HG02870 (cell line): ENCODE results near the gene CCNG1.

Experiments used
- ATAC-seq: cut with Tn5 transposase; IDR thresholded peaks from one replicate; pipeline ENCODE4 v1.9.1; 2021; ENCODE audit warnings: mild to moderate bottlenecking, moderate library complexity; ENCODE audit not compliant: unreplicated experiment

The CCNG1 gene

GRCh38 chr5:163489055-163489744 lies 51.8 kb downstream of the CCNG1 start:
- no peak for ATAC-seq

- ATAC-seq = no peak
Measured at GRCh38 chr5:163489745-163490075, 52.3 kb downstream of the CCNG1 start.
